ENCODE measurements around the gene SYF2.

- no peak for TF ChIP-seq GATA2 (IDR thresholded peaks at IDR 0.05; ENCODE audit: low read depth, low read length)
- TF ChIP-seq GATA3 (IDR thresholded peaks at IDR 0.05; ENCODE audit: low read depth, low read length) = no peak
These were observed 21.6 kb downstream of the SYF2 start for GRCh38 chr1:25210728-25211127.
